Endodermal cell (in vitro differentiated cells): ENCODE measurements around the gene MB21D2. TPM values are rescaled to one million over a fixed set of nuclear protein-coding genes. Genes with fewer than 3 reads are reported as not detected.

ENCODE experiments used
- DNase-seq: peaks from one replicate; pipeline ENCODE4 v3.0.0-alpha.2; 2017
- H3K27ac ChIP-seq: 2 replicates; pipeline ENCODE4 v1.5.1; 2013; ENCODE audit warnings: mild to moderate bottlenecking, low read depth, low read length, moderate library complexity
- H3K27me3 ChIP-seq: 2 replicates; pipeline ENCODE4 v1.6.1; 2013; ENCODE audit warnings: mild to moderate bottlenecking, low read length, moderate library complexity; ENCODE audit not compliant: insufficient read depth, control insufficient read depth, poor library complexity, severe bottlenecking
- H3K36me3 ChIP-seq: 2 replicates; pipeline ENCODE4 v1.7.0; 2013; ENCODE audit warnings: mild to moderate bottlenecking, low read length, moderate library complexity; ENCODE audit not compliant: control insufficient read depth, insufficient read depth
- H3K4me1 ChIP-seq: one replicate; pipeline ENCODE4 v1.7.0; 2013; ENCODE audit warnings: low read length; ENCODE audit not compliant: control insufficient read depth, insufficient read depth
- H3K4me3 ChIP-seq: 2 replicates; pipeline ENCODE4 v1.5.1; 2013; ENCODE audit warnings: mild to moderate bottlenecking, low read length, moderate library complexity
- H3K9ac ChIP-seq: 2 replicates; pipeline ENCODE4 v1.6.1; 2013; ENCODE audit warnings: mild to moderate bottlenecking, low read length, moderate library complexity; ENCODE audit not compliant: poor library complexity, severe bottlenecking; ENCODE audit errors: extremely low read depth
- H3K9me3 ChIP-seq: 2 replicates; pipeline ENCODE4 v1.6.1; 2013; ENCODE audit warnings: mild to moderate bottlenecking, low read length, moderate library complexity; ENCODE audit not compliant: control insufficient read depth
- H3K27ac Mint-ChIP-seq: 2 replicates; pipeline ENCODE4 v1.8.0; 2020; ENCODE audit warnings: mixed read lengths
- H3K27me3 Mint-ChIP-seq: 2 replicates; pipeline ENCODE4 v1.8.0; 2021; ENCODE audit warnings: mild to moderate bottlenecking, mixed read lengths; ENCODE audit not compliant: insufficient read depth
- H3K36me3 Mint-ChIP-seq: 2 replicates; pipeline ENCODE4 v1.8.0; 2020; ENCODE audit warnings: low read depth, mixed read lengths
- H3K4me1 Mint-ChIP-seq: 2 replicates; pipeline ENCODE4 v1.8.0; 2020; ENCODE audit warnings: mixed read lengths
- H3K4me3 Mint-ChIP-seq: 2 replicates; pipeline ENCODE4 v1.8.0; 2020; ENCODE audit warnings: mild to moderate bottlenecking, moderate library complexity, mixed read lengths
- H3K9me3 Mint-ChIP-seq: 2 replicates; pipeline ENCODE4 v1.8.0; 2020; ENCODE audit warnings: mild to moderate bottlenecking, mixed read lengths
- WGBS, 2 experiments: methylation state at CpG; one replicate each; pipeline versions ENCODE4 v1.1.5 to v1.1.7; 2013; ENCODE audit warnings: missing lambda C conversion rate in 2 of 2, mixed read lengths in 1 of 2; ENCODE audit not compliant: insufficient coverage in 1 of 2, insufficient read length in 1 of 2; 5-methylcytosine and 5-hydroxymethylcytosine counted together
- total RNA-seq, 2 donors: library from RNA; stranded (reverse); fragmentation: NEBNext Ultra II Directional in 1 of 2; extraction: Animal tissue kit (Norgen Biotek cat#: 25700) in 1 of 2; gene quantifications; 2 replicates in 1 of 2; 3 replicates in 1 of 2; pipeline ENCODE4 v1.2.1, GENCODE V29; 2021
- TF ChIP-seq, protein P1 (sequence below): fragments of 200-600 bp; sonication (generic); conservative IDR thresholded peaks from 2 replicates; pipeline ENCODE4 v1.5.0; 2021; ENCODE audit warnings: antibody characterized with exemption, mild to moderate bottlenecking

Gene MB21D2
- total RNA-seq, 2 donors from 2014 or later, result 5.7 to 6.9 TPM

DNA sequence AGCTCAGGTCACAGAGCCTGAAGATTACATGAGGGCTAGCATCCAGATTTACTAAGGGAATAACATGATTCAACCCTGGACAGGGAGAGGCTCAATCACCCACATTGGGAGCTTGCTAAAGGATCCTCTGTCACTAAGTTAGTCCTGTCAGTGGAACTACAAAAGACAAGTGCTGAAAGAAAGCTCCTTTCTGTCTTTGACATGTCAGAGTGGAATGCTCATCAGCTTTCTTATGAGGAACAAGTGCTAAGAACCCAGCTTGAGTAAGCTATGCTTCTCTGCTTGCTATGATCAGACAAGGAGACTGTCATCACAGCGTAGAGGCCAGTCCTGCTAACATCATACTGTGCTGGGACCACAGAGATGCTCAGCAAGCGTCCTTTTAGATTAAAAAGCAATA is 74.5 kb downstream of the MB21D2 start:
- Histone ChIP-seq H3K9me3 (no peaks in the 10 kb centered on the region), H3K9ac (no peak overlapping the region), H3K27me3 (no peaks in the 10 kb centered on the region), H3K4me1 (no peaks in the 10 kb centered on the region), H3K36me3 (no peaks in the 10 kb centered on the region), H3K4me3 (no peak overlapping the region), H3K27ac (no peak overlapping the region)
- 71 to 88% methylated on average over 1 to 2 of the region's 2 CpGs for WGBS, 2 experiments
- no peaks in the 10 kb centered on the region for H3K27me3 Mint-ChIP-seq
- no peak overlapping the region for H3K4me3 Mint-ChIP-seq
- TF ChIP-seq, protein P1, sequence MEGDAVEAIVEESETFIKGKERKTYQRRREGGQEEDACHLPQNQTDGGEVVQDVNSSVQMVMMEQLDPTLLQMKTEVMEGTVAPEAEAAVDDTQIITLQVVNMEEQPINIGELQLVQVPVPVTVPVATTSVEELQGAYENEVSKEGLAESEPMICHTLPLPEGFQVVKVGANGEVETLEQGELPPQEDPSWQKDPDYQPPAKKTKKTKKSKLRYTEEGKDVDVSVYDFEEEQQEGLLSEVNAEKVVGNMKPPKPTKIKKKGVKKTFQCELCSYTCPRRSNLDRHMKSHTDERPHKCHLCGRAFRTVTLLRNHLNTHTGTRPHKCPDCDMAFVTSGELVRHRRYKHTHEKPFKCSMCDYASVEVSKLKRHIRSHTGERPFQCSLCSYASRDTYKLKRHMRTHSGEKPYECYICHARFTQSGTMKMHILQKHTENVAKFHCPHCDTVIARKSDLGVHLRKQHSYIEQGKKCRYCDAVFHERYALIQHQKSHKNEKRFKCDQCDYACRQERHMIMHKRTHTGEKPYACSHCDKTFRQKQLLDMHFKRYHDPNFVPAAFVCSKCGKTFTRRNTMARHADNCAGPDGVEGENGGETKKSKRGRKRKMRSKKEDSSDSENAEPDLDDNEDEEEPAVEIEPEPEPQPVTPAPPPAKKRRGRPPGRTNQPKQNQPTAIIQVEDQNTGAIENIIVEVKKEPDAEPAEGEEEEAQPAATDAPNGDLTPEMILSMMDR, result no peak
- peaks cover 16% of the 10 kb centered on the region for H3K4me1 Mint-ChIP-seq
- no peak for DNase-seq
- H3K9me3 Mint-ChIP-seq, result no peaks in the 10 kb centered on the region
- H3K36me3 Mint-ChIP-seq, result no peaks in the 10 kb centered on the region
- no peak overlapping the region for H3K27ac Mint-ChIP-seq

- Mint-ChIP-seq H3K36me3 (no peaks in the 10 kb centered on the region), H3K27me3 (no peaks in the 10 kb centered on the region), H3K9me3 (no peaks in the 10 kb centered on the region), H3K27ac (no peak overlapping the region), H3K4me3 (no peak overlapping the region), H3K4me1 (peaks cover 16% of the 10 kb centered on the region)
- no peak overlapping the region for H3K9ac ChIP-seq
- 90 to 100% methylated on average over 1 of the region's 1 CpG for whole genome bisulfite sequencing, 2 experiments
- H3K4me3 ChIP-seq, result no peak overlapping the region
- TF ChIP-seq, protein P1, result no peak
- no peaks in the 10 kb centered on the region for H3K4me1 ChIP-seq
- H3K27me3 ChIP-seq, result no peaks in the 10 kb centered on the region
- H3K27ac ChIP-seq, result no peak overlapping the region
- H3K9me3 ChIP-seq, result no peaks in the 10 kb centered on the region
- H3K36me3 ChIP-seq, result no peaks in the 10 kb centered on the region
- no peak for DNase-seq
Observed at GRCh38 chr3:192842711-192843110, 74.9 kb downstream of the MB21D2 start.

DNA sequence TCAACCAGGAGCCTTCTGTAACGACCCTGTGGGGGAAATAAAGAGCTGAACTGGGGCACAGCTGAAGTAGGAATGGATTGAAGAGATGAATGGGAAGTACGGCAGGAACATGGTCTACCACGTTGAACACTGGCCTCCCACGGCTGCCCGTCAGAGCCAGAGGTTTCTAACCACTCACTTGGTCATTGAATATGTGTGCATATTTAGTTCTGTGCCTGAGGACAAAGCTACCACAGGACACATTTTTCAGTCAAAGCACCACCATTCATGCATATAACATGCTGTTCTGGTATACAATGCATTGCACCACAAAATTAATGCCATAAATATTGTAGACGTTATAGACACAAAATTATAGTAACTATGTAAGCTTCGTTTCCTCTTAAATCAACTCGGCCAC is 75.5 kb downstream of the MB21D2 start:
- Mint-ChIP-seq H3K27ac (no peak overlapping the region), H3K4me1 (peaks cover 15% of the 10 kb centered on the region), H3K9me3 (no peaks in the 10 kb centered on the region), H3K27me3 (no peaks in the 10 kb centered on the region), H3K4me3 (no peak overlapping the region), H3K36me3 (no peaks in the 10 kb centered on the region)
- no peak overlapping the region for H3K4me3 ChIP-seq
- no peaks in the 10 kb centered on the region for H3K9me3 ChIP-seq
- DNase-seq, result no peak
- no peaks in the 10 kb centered on the region for H3K27me3 ChIP-seq
- 83 to 94% methylated on average over 1 to 6 of the region's 8 CpGs for WGBS, 2 experiments
- H3K36me3 ChIP-seq, result no peaks in the 10 kb centered on the region
- H3K9ac ChIP-seq, result no peak overlapping the region
- H3K27ac ChIP-seq, result no peak overlapping the region
- H3K4me1 ChIP-seq, result no peaks in the 10 kb centered on the region
- TF ChIP-seq, protein P1, result no peak
